ENCODE measurements around the gene MYBPC2.

The MYBPC2 gene

DNA sequence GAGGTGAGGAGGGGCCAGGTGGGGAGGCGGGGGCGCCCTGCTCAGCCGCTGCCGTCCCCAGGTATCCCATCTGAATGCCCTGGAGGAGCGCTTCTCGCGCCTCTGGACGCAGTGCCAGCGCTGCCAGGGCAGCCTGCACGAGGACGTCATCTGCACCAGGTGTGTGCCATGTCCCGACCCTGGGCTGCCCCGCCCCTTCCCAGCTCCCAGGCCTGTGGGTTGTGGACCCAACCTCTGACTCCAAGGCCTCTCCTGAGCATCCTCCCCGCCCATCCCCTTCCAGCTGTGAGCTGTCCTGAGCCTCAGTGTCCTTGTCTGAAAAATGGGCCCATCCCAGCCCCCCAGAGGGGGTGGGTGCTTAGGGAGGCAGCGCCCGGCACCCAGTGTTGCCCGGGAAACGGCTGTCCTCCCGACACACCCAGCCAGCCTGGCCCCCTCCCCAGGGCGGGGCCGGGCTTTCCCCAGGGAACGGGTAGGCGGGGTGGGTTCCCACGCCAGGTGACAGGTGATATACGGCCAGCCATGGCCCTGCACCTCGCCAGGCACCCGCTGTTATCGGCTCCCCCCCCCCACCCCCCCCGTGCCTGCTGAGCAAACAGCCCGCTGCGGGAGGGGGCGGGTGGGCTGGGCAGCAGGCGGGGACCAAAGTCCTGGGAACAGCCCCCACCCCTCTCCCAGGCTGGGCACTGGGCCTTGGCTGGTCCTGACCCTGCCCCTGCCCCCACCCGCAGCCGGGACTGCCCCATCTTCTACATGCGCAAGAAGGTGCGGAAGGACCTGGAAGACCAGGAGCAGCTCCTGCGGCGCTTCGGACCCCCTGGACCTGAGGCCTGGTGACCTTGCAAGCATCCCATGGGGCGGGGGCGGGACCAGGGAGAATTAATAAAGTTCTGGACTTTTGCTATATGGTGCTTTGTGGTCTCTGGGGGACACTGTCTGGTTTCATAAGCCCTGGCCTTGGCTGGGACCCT, 15.3 kb upstream of the MYBPC2 start:
- Mint-ChIP-seq H3K9me3 (no peaks in the 10 kb centered on the region), H3K4me3 (no peak overlapping the region), H3K27me3 (ENCODE audit: low read depth) (peaks cover 11% of the 10 kb centered on the region), H3K27ac (no peak overlapping the region), H3K4me1 (ENCODE audit: low read depth) (peaks cover 10% of the 10 kb centered on the region), H3K36me3 (ENCODE audit: low read depth) (peaks cover 3% of the 10 kb centered on the region)

GRCh38 chr19:50418176-50419021, 14.3 kb upstream of the MYBPC2 start, which contains the start of gene SPIB:
TSS of gene SPIB (plus strand) at chr19:50418938. CDS start at chr19:50418963, 25 bp downstream.
- no peaks in the 10 kb centered on the region for H3K36me3 Mint-ChIP-seq (ENCODE audit: low read depth)
- no peak within 1 kb of the TSS for H3K27ac Mint-ChIP-seq
- no peak within 1 kb of the TSS for H3K4me3 Mint-ChIP-seq
- no peaks in the 10 kb centered on the region for H3K9me3 Mint-ChIP-seq
- H3K27me3 Mint-ChIP-seq (ENCODE audit: low read depth), result peaks cover 11% of the 10 kb centered on the region
- H3K4me1 Mint-ChIP-seq (ENCODE audit: low read depth), result peaks cover 10% of the 10 kb centered on the region

DNA sequence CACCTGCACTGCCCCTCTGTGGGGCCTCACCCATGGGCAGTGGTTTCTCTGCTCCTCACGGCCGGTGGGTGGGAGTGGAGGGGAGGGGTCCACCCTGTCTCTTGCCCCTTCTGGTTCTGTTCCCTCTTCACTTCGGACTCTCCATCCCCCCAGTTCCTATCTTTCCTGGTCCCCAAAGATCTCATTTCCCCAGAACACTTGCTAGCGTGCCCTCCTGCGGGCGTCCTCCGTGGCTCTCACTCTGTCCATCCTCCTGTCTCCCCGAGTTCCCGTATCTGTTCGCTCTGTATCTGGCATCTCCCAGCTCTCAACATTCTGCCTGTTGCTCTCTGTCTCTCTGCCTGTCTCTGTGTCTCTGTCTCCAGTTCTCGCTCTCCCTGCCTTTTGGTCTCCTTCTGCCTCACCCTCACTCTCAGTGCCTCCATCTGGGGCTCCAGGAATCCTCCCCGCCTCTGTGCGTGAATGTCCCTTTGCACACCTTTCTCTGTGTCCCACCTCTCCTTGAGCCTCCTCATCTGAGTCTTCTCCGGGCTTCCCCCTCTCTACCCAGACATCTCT, 13.6 kb upstream of the MYBPC2 start:
- Mint-ChIP-seq H3K27me3 (ENCODE audit: low read depth) (peaks cover 11% of the 10 kb centered on the region), H3K27ac (no peak overlapping the region), H3K4me3 (no peak overlapping the region), H3K4me1 (ENCODE audit: low read depth) (peaks cover 10% of the 10 kb centered on the region), H3K9me3 (no peaks in the 10 kb centered on the region), H3K36me3 (ENCODE audit: low read depth) (no peaks in the 10 kb centered on the region)

- H3K9me3 Mint-ChIP-seq, result no peaks in the 10 kb centered on the region
- H3K36me3 Mint-ChIP-seq (ENCODE audit: low read depth), result no peaks in the 10 kb centered on the region
- H3K27me3 Mint-ChIP-seq (ENCODE audit: low read depth), result peaks cover 11% of the 10 kb centered on the region
- no peak overlapping the region for H3K4me3 Mint-ChIP-seq
- H3K4me1 Mint-ChIP-seq (ENCODE audit: low read depth), result peaks cover 10% of the 10 kb centered on the region
- H3K27ac Mint-ChIP-seq, result no peak overlapping the region
Observed at GRCh38 chr19:50419580-50420035, 13.1 kb upstream of the MYBPC2 start.

DNA sequence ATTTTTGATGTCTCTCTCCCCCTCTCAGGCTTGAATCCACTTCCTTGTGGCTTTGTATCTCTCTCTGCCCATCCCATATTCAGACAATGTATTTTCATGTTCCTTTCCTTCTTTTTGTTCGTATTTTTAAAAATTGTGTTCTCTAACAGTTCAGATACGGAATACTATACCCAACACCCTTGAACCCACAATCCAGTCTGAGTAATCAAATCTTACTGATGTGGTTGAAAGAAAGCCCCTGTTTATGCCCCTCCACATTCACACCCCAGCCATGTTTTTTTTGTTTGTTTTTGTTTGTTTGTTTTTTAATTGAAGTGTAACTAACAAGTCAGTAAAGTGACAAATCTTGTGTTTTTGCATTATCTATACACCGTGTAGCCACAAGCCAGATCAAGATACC, 12.6 kb upstream of the MYBPC2 start:
- Mint-ChIP-seq H3K4me1 (ENCODE audit: low read depth) (peaks cover 10% of the 10 kb centered on the region), H3K9me3 (no peaks in the 10 kb centered on the region), H3K27me3 (ENCODE audit: low read depth) (peaks cover 11% of the 10 kb centered on the region), H3K36me3 (ENCODE audit: low read depth) (no peaks in the 10 kb centered on the region), H3K4me3 (no peak overlapping the region), H3K27ac (no peak overlapping the region)

- Mint-ChIP-seq H3K27ac (no peak overlapping the region), H3K36me3 (ENCODE audit: low read depth) (no peaks in the 10 kb centered on the region), H3K4me1 (ENCODE audit: low read depth) (peaks cover 10% of the 10 kb centered on the region), H3K27me3 (ENCODE audit: low read depth) (peaks cover 11% of the 10 kb centered on the region), H3K4me3 (no peak overlapping the region), H3K9me3 (no peaks in the 10 kb centered on the region)
Observed at GRCh38 chr19:50420808-50421207, 11.9 kb upstream of the MYBPC2 start.

GRCh38 chr19:50422397-50423278, 10.1 kb upstream of the MYBPC2 start:
- Mint-ChIP-seq H3K27me3 (ENCODE audit: low read depth) (peaks cover 11% of the 10 kb centered on the region), H3K36me3 (ENCODE audit: low read depth) (no peaks in the 10 kb centered on the region), H3K9me3 (no peaks in the 10 kb centered on the region), H3K4me3 (no peak overlapping the region), H3K27ac (no peak overlapping the region), H3K4me1 (ENCODE audit: low read depth) (peaks cover 10% of the 10 kb centered on the region)

GRCh38 chr19:50423279-50424113, 9.2 kb upstream of the MYBPC2 start:
- Mint-ChIP-seq H3K36me3 (ENCODE audit: low read depth) (no peaks in the 10 kb centered on the region), H3K27ac (no peak overlapping the region), H3K27me3 (ENCODE audit: low read depth) (peaks cover 11% of the 10 kb centered on the region), H3K4me1 (ENCODE audit: low read depth) (peaks cover 10% of the 10 kb centered on the region), H3K9me3 (no peaks in the 10 kb centered on the region), H3K4me3 (no peak overlapping the region)

DNA sequence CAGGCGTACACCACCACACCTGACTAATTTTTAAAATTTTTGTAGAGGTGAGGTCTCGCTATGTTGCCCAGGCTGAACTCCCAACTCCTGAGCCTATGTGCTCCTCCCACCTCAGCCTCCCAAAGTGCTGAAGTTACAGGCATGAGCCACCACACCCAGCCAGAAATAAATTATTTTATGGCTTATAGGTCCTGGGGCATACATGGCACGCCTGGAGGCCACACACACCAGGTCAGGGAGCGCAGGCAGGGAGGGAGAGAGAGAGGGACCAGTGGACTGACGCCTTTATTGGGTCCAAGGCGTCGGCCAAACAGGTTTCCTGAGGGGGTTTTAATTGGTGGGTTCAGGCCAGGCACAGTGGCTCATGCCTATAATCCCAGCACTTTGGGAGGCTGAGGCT, 7.1 kb upstream of the MYBPC2 start:
- H3K27me3 Mint-ChIP-seq (ENCODE audit: low read depth), result peaks cover 3% of the 10 kb centered on the region
- no peaks in the 10 kb centered on the region for H3K9me3 Mint-ChIP-seq
- H3K4me1 Mint-ChIP-seq (ENCODE audit: low read depth), result peaks cover 2% of the 10 kb centered on the region
- no peaks in the 10 kb centered on the region for H3K36me3 Mint-ChIP-seq (ENCODE audit: low read depth)
- H3K27ac Mint-ChIP-seq, result no peak overlapping the region
- no peak overlapping the region for H3K4me3 Mint-ChIP-seq

DNA sequence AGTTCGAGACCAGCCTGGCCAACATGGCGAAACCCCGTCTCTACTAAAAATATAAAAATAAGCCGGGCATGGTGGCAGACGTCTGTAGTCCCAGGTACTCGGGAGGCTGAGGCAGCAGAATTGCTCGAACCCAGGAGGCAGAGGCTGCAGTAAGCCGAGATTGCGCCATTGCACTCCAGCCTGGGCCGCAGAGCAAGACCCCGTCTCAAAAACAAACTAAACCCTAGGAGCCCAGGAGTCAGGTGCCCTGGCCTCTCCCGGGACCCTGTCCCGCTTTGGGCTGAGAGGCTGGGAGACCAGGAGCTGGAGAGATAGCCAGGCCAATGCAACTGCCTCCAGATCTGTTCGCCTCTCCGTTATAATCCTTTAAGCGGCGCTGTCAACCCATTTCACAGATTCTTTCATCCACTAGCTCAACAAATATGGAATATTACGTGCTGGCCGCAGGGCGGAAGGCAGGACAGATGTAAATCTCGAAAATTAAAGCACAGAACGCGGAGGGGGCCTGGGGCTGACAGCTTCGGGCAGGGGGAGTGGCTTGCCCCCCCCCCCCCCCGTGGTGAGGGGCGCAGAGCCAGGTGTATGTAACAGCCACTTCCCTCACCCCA, 5.3 kb upstream of the MYBPC2 start:
- peaks cover 9% of the 10 kb centered on the region for H3K27me3 Mint-ChIP-seq (ENCODE audit: low read depth)
- H3K27ac Mint-ChIP-seq, result no peak overlapping the region
- H3K9me3 Mint-ChIP-seq, result no peaks in the 10 kb centered on the region
- H3K36me3 Mint-ChIP-seq (ENCODE audit: low read depth), result no peaks in the 10 kb centered on the region
- no peak overlapping the region for H3K4me3 Mint-ChIP-seq
- H3K4me1 Mint-ChIP-seq (ENCODE audit: low read depth), result peaks cover 11% of the 10 kb centered on the region

GRCh38 chr19:50427997-50428425, 4.7 kb upstream of the MYBPC2 start:
- Mint-ChIP-seq H3K9me3 (no peaks in the 10 kb centered on the region), H3K27me3 (ENCODE audit: low read depth) (peaks cover 11% of the 10 kb centered on the region), H3K27ac (no peak overlapping the region), H3K4me3 (no peak overlapping the region), H3K36me3 (ENCODE audit: low read depth) (no peaks in the 10 kb centered on the region), H3K4me1 (ENCODE audit: low read depth) (peaks cover 13% of the 10 kb centered on the region)

- no peaks in the 10 kb centered on the region for H3K36me3 Mint-ChIP-seq (ENCODE audit: low read depth)
- H3K4me1 Mint-ChIP-seq (ENCODE audit: low read depth), result peaks cover 13% of the 10 kb centered on the region
- H3K27me3 Mint-ChIP-seq (ENCODE audit: low read depth), result peaks cover 17% of the 10 kb centered on the region
- H3K9me3 Mint-ChIP-seq, result no peaks in the 10 kb centered on the region
- peak overlapping the region; percentile 36 for H3K27ac Mint-ChIP-seq
- H3K4me3 Mint-ChIP-seq, result no peak overlapping the region
Observed at GRCh38 chr19:50428772-50429463, 3.8 kb upstream of the MYBPC2 start.
